GM19025 (cell line): ENCODE data around the gene FOXN4.

ENCODE experiments used
- ATAC-seq: cut with Tn5 transposase; IDR thresholded peaks from one replicate; pipeline ENCODE4 v1.9.1; 2021; ENCODE audit warnings: mild to moderate bottlenecking, low read depth, moderate library complexity; ENCODE audit not compliant: unreplicated experiment

FOXN4 gene

DNA sequence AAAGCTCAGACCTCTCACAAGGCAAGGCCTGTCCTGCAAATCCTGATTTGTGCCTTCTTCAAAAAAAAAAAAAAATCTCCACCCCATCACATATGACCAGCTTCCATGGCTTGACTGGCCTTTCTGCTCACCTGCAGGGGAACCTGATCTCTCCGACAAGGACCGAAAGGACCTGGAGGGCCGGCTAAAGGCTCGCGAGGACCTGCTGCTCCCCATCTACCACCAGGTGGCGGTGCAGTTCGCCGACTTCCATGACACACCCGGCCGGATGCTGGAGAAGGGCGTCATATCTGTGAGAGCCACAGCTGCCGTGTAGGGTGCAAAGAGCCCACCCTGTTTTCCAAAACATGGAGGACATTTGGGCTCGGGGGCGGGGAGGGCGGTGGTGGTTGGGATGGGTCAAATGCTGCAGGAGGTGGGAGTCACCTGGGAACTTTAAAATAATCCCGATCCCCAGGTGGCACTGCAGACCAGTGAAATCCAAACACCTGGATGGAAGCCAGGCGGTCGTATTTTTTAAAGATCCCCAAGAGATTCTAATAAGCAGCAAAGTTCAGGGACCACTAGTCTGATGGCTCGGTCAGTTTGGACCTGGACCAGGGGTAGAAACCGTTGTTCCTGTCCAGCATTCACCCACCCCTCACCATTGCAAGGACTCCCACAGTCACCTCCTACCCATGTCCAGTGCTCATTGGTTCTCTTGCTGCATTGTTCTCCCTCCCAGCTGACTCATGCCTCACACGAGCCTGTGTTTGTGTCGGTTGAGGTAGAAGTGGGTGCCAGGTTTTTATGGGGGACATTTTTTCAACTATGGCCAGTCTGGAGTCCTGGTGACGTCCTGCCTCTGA lies 44.8 kb downstream of the FOXN4 start:
- ATAC-seq = no peak

DNA sequence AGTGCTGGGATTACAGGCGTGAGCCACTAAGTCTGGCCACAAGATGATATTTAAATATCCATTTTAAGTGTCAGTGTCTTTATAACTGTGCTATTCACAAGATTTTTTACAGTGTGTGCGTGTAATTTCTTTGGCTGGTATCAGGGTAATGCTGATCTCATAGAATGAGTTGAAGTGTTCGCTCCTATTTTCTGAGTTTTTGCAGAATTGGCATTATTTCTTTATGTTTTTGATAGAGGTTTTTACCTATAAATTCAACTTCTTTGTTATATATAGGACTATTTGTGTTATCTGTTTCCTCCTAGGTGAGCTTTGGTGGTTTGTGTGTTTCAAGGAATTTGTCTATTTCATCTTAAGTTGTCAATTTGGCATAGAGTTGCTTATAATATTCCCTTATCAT lies 45.6 kb downstream of the FOXN4 start:
- ATAC-seq = no peak

DNA sequence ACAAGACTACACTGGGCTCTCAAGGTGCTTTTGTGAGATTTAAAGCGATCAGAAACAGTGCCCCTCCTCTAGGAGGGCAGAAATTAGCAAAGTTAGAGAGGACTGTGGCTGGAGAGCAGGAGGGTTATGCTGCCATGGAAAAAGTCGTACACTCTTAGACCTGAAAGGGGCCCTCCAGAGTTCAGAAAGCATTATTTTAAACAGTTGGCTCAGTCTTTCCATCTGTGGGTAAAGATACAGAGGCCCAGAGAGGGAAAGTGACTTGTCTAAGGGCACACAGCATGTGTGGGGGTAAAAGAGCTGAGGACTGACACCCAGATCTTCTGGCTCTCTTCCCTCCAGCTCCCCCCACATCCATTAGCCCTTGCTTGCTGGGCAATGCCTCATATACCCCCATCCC lies 47.1 kb downstream of the FOXN4 start:
- no peak for ATAC-seq

DNA sequence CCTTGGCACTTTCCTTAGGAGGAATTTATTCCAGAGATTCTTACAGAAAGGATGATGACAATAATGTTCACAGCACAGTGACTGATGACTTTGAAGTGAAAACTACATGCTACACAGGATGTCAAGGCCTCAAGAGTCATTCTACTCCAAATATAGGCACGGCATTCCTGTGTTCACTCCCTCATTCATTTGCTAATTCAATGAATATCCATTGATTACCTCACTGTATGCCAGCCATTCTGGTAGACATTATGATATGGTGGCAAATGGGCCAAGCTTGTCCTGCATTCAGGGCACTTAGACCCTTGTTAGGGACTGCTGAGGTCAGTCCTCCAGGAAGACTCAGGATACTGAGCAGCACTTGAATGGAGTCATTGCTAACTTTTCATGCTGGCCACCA lies 48.0 kb downstream of the FOXN4 start:
- no peak for ATAC-seq

DNA sequence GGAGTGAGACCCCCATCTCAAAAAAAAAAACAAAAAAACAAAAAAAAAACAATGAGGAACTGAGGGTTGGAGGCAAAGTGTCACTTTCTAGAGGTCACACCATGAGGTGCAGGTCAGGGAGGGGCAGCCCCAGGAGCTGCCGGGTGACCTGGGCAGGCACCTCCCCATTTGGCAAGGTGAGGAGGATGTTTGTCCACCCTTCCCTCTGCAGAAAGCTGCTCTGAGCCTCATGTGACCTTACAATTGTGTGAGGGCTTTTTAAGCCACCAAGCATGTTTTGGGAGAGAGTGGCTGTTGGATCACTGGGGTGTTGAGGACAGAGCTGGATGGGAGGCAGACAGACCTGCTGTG lies 49.6 kb downstream of the FOXN4 start:
- no peak for ATAC-seq

DNA sequence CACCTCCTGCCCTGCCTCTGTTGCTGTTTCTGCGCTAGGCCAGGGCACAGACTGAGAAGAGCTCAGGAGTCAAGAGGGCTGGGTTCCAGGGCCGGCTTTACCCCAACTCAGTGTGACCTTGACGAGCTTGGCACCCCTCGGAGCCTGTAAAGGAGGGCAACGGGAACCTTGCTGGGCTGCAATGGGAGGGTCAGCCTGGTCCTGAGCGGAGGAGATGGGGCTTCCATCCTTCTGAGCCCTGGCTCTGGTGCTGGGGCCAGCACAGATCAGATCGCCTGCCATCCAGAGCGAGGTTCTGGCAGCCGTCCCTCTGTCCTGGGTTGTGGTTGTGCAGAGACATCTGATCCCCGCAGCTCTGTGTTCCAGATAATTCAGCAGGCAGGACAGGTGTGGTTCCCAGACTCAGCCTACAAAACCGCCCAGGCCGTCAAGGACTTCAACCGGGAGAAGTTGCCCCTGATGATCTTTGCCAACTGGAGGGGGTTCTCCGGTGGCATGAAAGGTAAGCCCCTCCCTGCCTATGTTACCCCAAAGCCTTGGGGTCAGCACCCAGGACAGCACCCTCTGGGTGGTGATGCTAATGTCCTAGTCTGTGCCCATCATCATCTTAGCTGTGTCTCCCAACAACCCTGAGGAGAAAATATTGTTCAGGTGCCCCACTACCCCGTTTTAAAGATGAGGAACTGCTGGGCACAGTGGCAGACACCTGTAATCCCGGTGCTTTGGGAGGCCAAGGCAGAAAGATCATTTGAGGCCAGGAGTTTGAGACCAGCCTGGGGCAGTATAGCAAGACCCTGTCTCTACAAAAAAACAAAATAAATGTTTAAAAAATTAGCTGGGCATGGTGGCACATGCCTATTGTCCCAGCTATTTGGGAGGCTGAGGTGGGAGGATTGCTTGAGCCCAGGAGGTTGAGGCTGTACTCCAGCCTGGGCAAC lies 50.2 kb downstream of the FOXN4 start:
- no peak for ATAC-seq

DNA sequence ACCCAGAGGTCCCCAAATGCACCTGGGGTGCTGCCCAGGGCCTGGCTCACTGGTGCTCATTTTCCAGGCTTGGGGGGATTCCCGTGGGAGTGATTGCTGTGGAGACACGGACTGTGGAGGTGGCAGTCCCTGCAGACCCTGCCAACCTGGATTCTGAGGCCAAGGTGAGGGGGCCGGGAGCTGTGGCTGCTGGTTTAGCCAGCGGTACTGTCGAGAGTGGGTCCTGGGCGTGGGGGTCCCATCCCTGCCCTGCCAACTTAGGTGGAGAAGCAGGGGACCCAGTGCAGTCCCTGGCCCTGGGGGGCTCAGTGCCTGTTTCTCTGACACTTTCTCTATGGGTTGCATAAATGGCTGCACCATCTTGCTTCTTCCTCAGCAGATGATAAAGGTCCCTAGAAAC lies 50.9 kb downstream of the FOXN4 start:
- no peak for ATAC-seq

DNA sequence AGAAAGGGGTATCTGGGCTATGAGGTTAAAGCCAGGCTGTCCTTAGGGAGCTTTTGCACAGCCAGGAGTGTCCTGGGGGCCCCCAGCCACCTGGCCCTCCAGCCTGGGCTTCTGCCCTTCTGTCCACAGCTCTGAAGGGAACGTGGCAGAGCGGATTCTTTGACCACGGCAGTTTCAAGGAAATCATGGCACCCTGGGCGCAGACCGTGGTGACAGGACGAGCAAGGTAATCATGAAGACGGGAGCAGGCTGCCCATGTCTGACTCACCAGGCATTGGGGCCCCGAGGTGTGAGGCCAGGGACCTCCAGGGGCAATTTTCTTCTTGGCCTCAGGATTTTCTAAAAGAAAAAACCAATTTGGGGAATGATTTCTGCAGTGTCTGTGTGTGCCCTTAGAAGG lies 53.1 kb downstream of the FOXN4 start:
- no peak for ATAC-seq

DNA sequence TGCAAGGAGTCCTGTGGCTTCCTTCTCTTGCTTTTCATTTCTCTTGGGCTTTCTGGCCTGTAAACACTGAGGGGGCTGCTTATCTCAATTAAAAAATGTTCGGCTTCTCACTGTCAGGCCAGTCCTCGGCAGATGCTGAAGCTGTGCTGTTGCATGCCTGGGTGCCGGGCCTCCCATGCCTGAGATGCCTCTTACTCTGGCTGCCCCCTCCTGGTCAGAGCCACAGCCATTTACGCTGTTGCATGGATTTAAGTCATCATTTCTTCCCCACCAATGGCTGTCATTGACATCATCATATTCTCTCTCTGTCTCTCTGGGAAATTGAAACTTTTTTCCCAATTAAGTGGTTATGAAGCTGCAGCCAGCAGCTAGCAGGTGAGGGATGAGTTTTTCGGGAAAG lies 53.7 kb downstream of the FOXN4 start:
- no peak for ATAC-seq

DNA sequence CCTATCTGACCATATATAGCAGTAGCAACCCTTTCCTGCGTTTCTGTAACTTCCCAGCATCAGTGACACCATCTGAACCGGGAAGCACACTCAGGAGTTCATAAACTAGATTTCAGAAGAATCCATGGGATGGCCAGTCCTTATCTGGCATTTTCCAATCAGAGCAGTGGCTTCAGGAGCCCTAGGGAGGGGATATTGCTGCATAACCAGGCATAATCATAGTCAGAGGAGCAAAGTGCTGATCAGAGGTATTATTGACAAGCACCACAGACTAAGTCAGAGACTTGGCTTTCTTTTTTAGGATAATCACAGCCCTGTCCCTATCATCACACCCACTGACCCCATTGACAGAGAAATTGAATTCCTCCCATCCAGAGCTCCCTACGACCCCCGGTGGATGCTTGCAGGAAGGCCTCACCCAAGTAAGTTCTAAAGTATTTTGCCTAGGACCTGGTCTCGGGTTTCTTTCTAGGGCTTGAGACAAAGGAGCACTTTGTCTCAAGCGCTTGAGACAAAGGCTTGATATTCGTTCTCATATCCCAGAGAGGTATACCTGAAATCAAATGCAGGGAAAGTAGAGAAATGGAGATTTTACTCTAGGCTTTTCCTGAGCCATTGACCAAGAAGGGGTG lies 55.1 kb downstream of the FOXN4 start:
- no peak for ATAC-seq

DNA sequence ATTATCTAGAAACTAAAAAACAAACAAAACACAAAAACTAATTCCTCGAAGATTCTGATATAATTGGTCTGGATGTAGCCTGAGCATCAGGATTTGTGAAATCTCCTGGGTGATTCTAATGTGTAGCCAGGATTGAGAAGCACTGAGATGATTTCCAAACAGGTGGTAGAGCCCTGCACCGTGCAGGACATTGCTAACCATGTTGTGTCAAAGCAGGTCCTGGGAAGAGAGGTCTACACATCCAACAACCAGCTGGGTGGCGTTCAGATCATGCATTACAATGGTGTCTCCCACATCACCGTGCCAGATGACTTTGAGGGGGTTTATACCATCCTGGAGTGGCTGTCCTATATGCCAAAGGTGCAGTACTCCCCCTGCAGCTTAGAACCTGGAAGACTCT lies 56.3 kb downstream of the FOXN4 start:
- no peak for ATAC-seq

DNA sequence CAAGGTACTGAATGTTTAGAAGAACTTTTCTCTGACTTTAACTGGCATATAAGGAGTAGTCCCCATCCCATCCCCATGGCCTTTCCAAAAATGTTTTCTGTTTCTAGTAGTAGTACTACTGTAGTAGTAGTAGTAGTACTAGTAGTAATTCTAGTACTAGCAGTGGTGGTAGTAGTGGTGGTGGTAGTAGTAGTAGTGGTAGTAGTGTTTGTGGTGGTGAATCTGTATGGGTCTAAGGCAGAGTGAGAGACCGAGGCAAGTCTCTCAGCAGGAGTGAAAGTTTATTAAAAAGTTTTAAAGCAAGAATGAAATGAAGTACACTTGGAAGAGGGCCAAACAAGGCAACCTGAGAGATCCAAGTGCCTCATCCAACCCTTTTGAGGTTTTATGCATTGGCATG lies 58.6 kb downstream of the FOXN4 start:
- no peak for ATAC-seq

DNA sequence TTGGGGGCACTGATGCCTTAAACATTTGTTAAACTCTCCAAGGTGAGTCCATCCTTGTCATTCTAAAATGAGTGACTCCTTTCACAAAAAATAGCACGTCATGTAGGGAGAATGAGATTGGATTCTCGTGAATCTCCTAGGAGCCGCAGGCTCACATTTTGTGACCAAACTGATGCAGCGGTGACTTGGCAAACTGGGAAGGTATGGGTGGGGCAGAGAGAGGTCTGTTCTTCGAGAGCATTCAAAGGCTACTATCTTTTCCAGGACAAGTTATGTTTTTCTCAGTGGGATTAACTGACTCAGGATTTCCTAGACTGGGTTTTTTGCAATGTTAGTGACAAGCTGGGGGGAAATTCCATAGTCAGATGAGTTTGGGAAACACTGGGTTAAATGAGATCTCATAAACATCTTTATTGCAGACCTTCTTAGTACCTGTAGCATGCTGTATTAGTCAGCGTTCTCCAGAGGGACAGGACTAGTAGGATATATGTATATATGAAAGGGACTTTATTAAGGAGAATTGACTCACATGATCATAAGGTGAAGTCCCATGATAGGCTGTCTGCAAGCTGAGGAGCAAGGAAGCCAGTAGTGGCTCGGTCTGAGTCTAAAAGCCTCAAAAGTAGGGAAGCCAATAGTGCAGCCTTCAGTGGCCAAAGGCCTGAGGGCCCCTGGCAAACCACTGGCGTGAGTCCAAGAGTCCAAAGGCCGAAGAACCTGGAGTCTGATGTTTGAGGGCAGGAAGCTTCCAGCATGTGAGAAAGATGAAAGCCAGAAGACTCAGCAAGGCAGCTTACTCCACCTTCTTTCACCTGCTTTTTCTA lies 61.0 kb downstream of the FOXN4 start:
- no peak for ATAC-seq

DNA sequence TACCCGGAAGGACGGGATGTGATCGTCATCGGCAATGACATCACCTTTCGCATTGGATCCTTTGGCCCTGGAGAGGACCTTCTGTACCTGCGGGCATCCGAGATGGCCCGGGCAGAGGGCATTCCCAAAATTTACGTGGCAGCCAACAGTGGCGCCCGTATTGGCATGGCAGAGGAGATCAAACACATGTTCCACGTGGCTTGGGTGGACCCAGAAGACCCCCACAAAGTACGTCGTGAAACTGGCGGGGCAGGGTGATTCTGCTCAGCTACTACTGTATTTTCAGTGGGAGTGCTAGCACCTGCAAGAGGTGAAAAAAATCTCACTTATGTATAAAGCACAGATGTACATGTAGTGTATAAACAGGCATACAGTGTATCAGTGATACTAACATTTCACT lies 62.9 kb downstream of the FOXN4 start:
- no peak for ATAC-seq

DNA sequence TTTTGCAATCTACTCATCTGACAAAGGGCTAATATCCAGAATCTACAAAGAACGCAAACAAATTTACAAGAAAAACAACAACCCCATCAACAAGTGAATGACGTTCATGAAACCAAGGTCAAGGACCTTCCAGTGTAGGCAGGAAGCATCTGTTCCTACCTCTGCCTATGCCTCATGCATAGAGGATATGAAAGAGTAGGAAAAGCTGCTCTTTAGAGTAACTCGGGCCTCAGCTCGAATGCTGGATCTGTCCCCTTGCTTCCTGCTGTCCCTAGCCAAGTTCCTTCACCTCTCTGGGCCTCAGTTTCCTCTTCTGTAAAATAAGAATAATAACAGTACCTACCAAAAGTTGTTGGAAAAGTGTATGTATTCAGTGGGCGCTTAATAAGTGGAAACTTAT lies 65.0 kb downstream of the FOXN4 start:
- no peak for ATAC-seq

DNA sequence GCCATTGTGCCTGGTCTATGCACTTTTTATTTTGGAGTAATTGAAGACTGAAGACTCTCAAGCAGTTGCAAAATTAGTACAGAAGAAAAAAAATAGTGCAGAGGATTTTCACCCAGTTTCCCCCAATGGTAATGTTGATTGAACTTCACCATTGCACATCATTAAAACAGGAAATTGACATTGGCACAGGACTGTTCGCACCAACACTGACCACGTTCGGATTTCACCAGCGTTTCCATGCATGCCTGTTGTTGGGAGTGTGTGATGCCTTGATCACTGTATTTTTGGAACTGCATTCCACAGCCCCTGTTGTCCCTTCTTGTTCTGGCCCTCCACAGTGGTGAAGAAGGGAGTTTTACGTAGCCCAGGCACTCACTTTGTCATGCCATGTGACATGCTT lies 67.1 kb downstream of the FOXN4 start:
- no peak for ATAC-seq

DNA sequence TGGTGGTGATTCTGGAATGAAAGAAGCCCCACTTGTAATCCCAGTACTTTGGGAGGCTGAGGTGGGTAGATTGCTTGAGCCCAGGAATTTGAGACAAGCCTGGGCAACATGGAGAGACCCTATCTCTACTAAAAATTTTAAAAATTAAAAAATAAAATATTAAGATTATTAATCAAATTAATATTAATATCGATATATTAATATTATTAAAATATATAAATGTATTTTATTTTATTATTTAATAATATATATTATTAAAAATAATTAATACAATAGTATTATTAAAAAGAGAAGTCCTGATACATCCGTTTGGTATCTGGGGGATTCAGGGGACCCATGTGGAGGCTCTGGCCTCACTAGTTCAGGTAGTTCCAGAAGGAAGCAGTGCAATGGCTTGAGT lies 68.7 kb downstream of the FOXN4 start:
- ATAC-seq = no peak

DNA sequence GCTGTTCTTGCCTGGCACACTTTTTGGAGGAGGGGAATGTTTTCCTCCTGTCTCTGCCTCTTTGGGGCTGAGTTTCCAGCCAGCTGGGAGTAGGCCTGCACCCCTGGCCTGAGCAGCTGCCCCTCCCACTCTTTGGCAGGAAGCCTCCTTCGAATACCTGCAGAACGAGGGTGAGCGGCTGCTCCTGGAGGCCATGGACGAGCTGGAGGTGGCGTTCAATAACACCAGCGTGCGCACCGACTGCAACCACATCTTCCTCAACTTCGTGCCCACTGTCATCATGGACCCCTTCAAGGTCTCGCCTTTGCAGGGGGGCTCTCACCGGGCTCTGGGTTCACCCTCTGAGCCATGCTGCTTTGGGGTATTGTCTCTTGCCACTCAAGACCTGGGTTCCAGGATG lies 69.4 kb downstream of the FOXN4 start:
- ATAC-seq = no peak

DNA sequence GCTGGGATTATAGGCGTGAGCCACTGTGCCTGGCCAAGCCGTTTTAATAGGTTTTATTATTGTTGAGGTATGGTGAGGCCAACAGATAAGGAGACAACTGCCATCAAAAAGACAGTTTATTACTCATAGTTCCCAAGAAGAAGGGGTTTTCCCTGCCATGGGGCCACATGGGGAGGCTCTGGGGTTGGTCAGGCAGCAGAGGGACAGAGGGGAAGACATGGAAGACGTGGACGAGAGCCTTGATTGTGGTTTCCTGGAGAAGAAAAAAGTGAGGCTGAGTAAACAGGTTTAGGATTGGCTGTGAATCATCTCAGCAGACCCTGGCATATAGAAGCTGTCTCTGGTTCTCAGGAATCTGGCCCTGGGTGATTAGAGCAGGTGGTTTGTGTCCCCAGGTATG lies 69.9 kb downstream of the FOXN4 start:
- ATAC-seq = no peak

DNA sequence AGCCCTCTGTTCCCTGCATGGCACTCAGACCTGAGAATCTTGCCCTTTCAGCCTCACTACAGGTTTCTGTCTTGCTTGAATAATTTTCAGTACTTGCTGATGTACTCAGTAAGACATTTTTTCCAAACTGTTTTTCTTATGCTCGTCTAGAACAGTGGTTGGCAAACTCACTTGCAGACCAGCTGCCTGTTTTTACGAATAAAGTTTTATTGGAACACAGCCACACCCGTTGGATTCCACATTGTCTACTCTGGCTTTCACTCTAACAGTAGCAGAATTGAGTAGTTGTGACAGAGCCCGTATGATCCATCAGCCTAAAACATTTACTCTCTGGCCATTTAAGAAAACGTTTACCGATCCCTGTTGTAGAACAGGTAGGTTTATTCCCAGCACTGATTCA lies 72.8 kb downstream of the FOXN4 start:
- ATAC-seq = no peak

DNA sequence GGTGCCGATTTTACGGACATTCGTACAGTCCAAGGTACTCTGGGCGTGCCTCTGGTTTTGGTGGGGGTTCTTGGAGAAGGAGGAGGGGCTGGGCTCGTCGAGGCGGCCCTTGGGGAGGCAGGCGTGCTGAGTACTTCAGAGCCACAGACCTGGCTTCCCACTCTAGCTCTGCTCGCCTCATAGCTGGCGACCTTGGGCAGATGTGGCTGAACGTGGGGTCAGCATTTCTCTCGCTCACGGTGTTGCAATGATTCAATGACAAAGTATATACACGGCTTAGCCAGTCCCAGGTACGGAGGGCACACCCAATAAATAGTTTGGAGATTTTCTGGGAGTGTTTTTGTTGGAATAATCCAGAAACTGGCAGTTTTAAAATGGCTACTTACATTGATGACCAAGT lies 75.1 kb downstream of the FOXN4 start:
- no peak for ATAC-seq
